ENCODE measurements around the gene BCL7A. TPM values are rescaled to one million over a fixed set of nuclear protein-coding genes. Genes with fewer than 3 reads are reported as not detected.
A peak's percentile ranks its signal among the peaks of the same experiment; 100 is the strongest.

The BCL7A gene
- total and polyA plus RNA-seq, 2 donors (not counting 1 experiment from before 2014, with no cell fraction given): 71.0 to 75.9 TPM

DNA sequence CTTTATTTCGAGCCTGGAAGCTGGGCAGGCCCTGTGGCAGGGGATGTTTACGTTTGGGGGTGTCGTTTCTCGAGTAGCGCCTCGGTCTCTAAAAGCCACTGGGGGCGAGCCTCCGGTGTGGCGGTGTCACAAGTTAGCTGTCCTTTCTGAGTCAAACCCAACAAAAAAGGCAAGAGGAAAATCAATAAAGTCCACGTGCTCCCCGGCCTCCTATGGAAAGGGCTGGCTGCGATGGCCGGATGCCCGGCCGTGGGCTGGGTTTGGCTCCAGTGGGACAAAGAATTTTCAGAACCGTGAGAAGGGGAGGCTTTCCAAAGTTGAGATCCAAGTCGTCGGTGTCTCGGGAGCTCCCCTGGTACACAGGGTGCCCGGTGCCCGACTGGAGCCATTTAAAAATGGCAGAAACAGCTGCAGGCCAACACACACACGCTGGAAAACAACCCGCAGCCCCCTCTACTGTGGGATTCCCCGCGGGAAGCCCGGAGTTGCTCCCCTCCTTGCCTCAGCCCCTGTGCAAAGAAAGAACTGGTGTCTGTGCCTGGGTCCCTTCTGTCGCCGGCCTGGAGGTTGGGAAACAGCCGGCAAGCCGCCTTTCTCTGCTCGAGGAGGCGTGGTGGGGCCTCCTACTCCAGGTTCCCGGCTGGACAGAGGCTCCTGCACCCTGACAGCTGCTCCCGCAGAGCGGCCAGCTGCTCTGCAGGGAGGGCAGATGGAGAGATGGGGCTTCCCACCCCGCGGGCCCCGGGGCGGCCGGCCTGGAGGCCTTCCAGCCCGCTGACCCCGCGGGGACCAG lies 1.9 kb downstream of the BCL7A start:
- DNase-seq (peak; percentile 62), ATAC-seq (ENCODE audit: low read depth) (no peak)
- Mint-ChIP-seq H3K27ac (peak overlapping the region; percentile 98), H3K4me3 (peak overlapping the region; percentile 91), H3K9me3 (ENCODE audit: insufficient read depth) (peaks cover under 1% of the 10 kb centered on the region), H3K27me3 (no peaks in the 10 kb centered on the region), H3K4me1 (peaks cover 50% of the 10 kb centered on the region)
- no peaks in the 10 kb centered on the region for H3K36me3 ChIP-seq (replicated peaks in 1 of 2; ENCODE audit: control extremely low read depth in 1 of 2, control insufficient read depth in 1 of 2, extremely low read depth in 1 of 2, insufficient read depth in 2 of 2, low read length in 1 of 2)
- H3K27me3 ChIP-seq (replicated peaks in 1 of 4; ENCODE audit: control extremely low read depth in 1 of 4, control insufficient read depth in 3 of 4, insufficient read depth in 4 of 4, low read length in 3 of 4): no peaks in the 10 kb centered on the region
- TF ChIP-seq, protein P1, sequence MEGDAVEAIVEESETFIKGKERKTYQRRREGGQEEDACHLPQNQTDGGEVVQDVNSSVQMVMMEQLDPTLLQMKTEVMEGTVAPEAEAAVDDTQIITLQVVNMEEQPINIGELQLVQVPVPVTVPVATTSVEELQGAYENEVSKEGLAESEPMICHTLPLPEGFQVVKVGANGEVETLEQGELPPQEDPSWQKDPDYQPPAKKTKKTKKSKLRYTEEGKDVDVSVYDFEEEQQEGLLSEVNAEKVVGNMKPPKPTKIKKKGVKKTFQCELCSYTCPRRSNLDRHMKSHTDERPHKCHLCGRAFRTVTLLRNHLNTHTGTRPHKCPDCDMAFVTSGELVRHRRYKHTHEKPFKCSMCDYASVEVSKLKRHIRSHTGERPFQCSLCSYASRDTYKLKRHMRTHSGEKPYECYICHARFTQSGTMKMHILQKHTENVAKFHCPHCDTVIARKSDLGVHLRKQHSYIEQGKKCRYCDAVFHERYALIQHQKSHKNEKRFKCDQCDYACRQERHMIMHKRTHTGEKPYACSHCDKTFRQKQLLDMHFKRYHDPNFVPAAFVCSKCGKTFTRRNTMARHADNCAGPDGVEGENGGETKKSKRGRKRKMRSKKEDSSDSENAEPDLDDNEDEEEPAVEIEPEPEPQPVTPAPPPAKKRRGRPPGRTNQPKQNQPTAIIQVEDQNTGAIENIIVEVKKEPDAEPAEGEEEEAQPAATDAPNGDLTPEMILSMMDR (IDR thresholded peaks at IDR 0.05): no peak
- TF ChIP-seq EZH2 (IDR thresholded peaks at IDR 0.05; ENCODE audit: borderline replicate concordance, insufficient read depth, low read depth, low read length, poor library complexity, severe bottlenecking): no peak
- H3K4me3 ChIP-seq (ENCODE audit: control extremely low read depth in 1 of 5, extremely low read depth in 1 of 5, insufficient read depth in 1 of 5, low read depth in 2 of 5, low read length in 4 of 5): peak overlapping the region; percentile 23 to 86 (median 78)
- peak overlapping the region; percentile 69 for H2AFZ ChIP-seq (ENCODE audit: insufficient read depth, low read depth, low read length, poor library complexity, severe bottlenecking)
- peaks cover 45 to 67% of the 10 kb centered on the region in 2 donors for H3K4me1 ChIP-seq (ENCODE audit: control insufficient read depth in 2 of 2, insufficient read depth in 2 of 2, low read length in 2 of 2)
- H3K9ac ChIP-seq (ENCODE audit: low read length): peak overlapping the region; percentile 72
- peak overlapping the region; percentile 67 to 80 for H3K27ac ChIP-seq (ENCODE audit: low read length in 2 of 2)
- ChIA-PET CTCF (interaction anchor here (0.7 to 3.0 kb wide), 13 partner anchors 10 to 1079 kb away, joined by 3 to 24 read pairs (median 5); partner anchors contain the start of gene CFAP251), POLR2A (interaction anchor here (0.5 to 5.5 kb wide), 14 partner anchors 10 to 1743 kb away, joined by 3 to 48 read pairs (median 5); partner anchors contain the start of gene CFAP251)
- H3K79me2 ChIP-seq (ENCODE audit: control insufficient read depth, insufficient read depth, low read length): peaks cover 92% of the 10 kb centered on the region
- H3K9me3 ChIP-seq (ENCODE audit: control extremely low read depth in 1 of 3, control insufficient read depth in 2 of 3, insufficient read depth in 1 of 3, low read length in 2 of 3): peaks cover 0 to 10% (median 0%) of the 10 kb centered on the region in 3 donors
- peaks cover 48% of the 10 kb centered on the region for H4K20me1 ChIP-seq (ENCODE audit: control insufficient read depth, insufficient read depth, low read length, poor library complexity, severe bottlenecking)
- peak overlapping the region; percentile 92 for H3K4me2 ChIP-seq (replicated peaks; ENCODE audit: low read depth, low read length, poor library complexity, severe bottlenecking)
- 10% methylated on average over 42 of the region's 43 CpGs for WGBS (ENCODE audit: insufficient coverage)
- intact Hi-C loops (cut with micrococcal nuclease): loop anchor here (1.0 to 10.0 kb wide), 4 partner anchors 19 to 229 kb away; partner anchors contain the start of genes MLXIP and RHOF

All from B cell (primary cell).